CD4-positive, CD25-positive, alpha-beta regulatory T cell (primary cell): ENCODE measurements around the gene MCEMP1. TPM values are rescaled to one million over a fixed set of nuclear protein-coding genes. Genes with fewer than 3 reads are reported as not detected.
"Not testable (repeated sequence)": the region's sequence is repeated elsewhere in the genome, so short reads cannot be mapped to it uniquely, and the experiment has no call there.

Experiments used
- ATAC-seq, 2 donors: fragments of 150-1000 bp; cut with Tn5 transposase; one replicate each; pipeline ENCODE4 v1.10.0; 2021; ENCODE audit warnings: low read depth in 2 of 2, moderate number of reproducible peaks in 2 of 2, moderate library complexity in 1 of 2
- DNase-seq, 3 donors: peaks; one replicate each; pipeline versions ENCODE4 v3.0.0 to v3.0.0-alpha.2; 2012 to 2022; ENCODE audit warnings: mixed read lengths in 1 of 3
- H3K27ac ChIP-seq: one replicate; pipeline ENCODE4 v1.7.0; 2013; ENCODE audit warnings: mild to moderate bottlenecking, low read length; ENCODE audit not compliant: insufficient read depth, poor library complexity, severe bottlenecking
- H3K27me3 ChIP-seq: one replicate; pipeline ENCODE4 v1.7.0; 2013; ENCODE audit warnings: low read length; ENCODE audit not compliant: control insufficient read depth, insufficient read depth
- H3K36me3 ChIP-seq: one replicate; pipeline ENCODE4 v1.7.0; 2013; ENCODE audit warnings: mild to moderate bottlenecking, low read length, moderate library complexity; ENCODE audit not compliant: control insufficient read depth, insufficient read depth
- H3K4me1 ChIP-seq: 2 replicates; pipeline ENCODE4 v1.7.0; 2013; ENCODE audit warnings: mild to moderate bottlenecking, low read length; ENCODE audit not compliant: insufficient read depth, control insufficient read depth, poor library complexity, severe bottlenecking
- H3K4me3 ChIP-seq: one replicate; pipeline ENCODE4 v1.7.0; 2013; ENCODE audit warnings: low read depth, mild to moderate bottlenecking, low read length, moderate library complexity
- H3K9me3 ChIP-seq, 2 experiments: 1 replicate in 1 of 2; 2 replicates in 1 of 2; pipeline ENCODE4 v1.7.0; 2013; ENCODE audit warnings: low read length in 2 of 2, mild to moderate bottlenecking in 1 of 2, moderate library complexity in 1 of 2; ENCODE audit not compliant: control insufficient read depth in 2 of 2
- H3K27ac Mint-ChIP-seq, 3 donors: one replicate each; pipeline ENCODE4 v1.8.0; 2020 to 2022; ENCODE audit warnings: mild to moderate bottlenecking in 3 of 3, mixed read lengths in 3 of 3, moderate library complexity in 2 of 3
- H3K27me3 Mint-ChIP-seq: one replicate; pipeline ENCODE4 v1.8.0; 2022; ENCODE audit warnings: mild to moderate bottlenecking, mixed read lengths
- H3K36me3 Mint-ChIP-seq: one replicate; pipeline ENCODE4 v1.8.0; 2020; ENCODE audit warnings: mixed read lengths
- H3K4me1 Mint-ChIP-seq, 4 donors: one replicate each; pipeline ENCODE4 v1.8.0; 2020 to 2022; ENCODE audit warnings: mixed read lengths in 4 of 4, mild to moderate bottlenecking in 1 of 4
- H3K4me3 Mint-ChIP-seq, 4 donors: one replicate each; pipeline ENCODE4 v1.8.0; 2020 to 2022; ENCODE audit warnings: mild to moderate bottlenecking in 4 of 4, mixed read lengths in 4 of 4, moderate library complexity in 3 of 4
- H3K9me3 Mint-ChIP-seq, 7 donors: one replicate each; pipeline ENCODE4 v1.8.0; 2020 to 2022; ENCODE audit warnings: mixed read lengths in 7 of 7, mild to moderate bottlenecking in 3 of 7, moderate library complexity in 2 of 7
- polyA plus RNA-seq, 4 donors: library from polyadenylated mRNA; unstranded; fragments of 300-500 nt; fragmentation: Illumina TruSeq; gene quantifications; one replicate each; pipeline ENCODE4 v1.2.3, GENCODE V29; 2021
- total RNA-seq: library from RNA; stranded (reverse); gene quantifications from one replicate; pipeline ENCODE4 v1.2.3, GENCODE V29; 2022

MCEMP1 gene
- total and polyA plus RNA-seq, 5 donors from 2014 or later: 0.59 TPM; not detected in 4

DNA sequence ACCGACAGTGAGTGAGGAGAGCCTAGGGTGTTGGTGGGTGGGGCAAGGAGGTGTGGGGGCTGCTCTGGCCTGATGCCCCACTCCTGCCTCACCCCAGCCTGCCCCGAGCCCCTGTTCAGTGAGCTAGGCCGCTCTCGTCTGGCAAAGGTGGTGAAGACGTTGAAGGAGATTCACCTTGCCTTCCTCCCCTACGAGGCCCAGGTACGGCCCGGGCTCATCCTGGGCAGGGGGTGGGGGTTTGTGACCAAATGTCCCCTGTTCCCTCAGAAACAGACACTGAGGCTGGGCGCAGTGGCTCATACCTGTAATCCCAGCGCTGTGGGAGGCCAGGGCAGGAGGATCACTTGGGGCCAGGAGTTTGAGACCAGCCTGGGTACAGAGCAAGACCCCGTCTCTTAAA, 36.1 kb upstream of the MCEMP1 start:
- Mint-ChIP-seq H3K9me3 (no peaks in the 10 kb centered on the region), H3K4me1 (peaks cover 0 to 44% (median 14%) of the 10 kb centered on the region in 4 donors), H3K4me3 (no peak overlapping the region), H3K27ac (no peak overlapping the region), H3K27me3 (no peaks in the 10 kb centered on the region), H3K36me3 (peaks cover 14% of the 10 kb centered on the region)
- Histone ChIP-seq H3K27ac (no peak overlapping the region), H3K27me3 (no peaks in the 10 kb centered on the region), H3K4me1 (peaks cover 31% of the 10 kb centered on the region), H3K36me3 (peaks cover 15% of the 10 kb centered on the region), H3K4me3 (no peak overlapping the region), H3K9me3 (no peaks in the 10 kb centered on the region)
- no peak for DNase-seq
- ATAC-seq: no peak

GRCh38 chr19:7641290-7642276, 35.3 kb upstream of the MCEMP1 start:
- H3K36me3 ChIP-seq: peaks cover 16% of the 10 kb centered on the region
- no peaks in the 10 kb centered on the region for H3K9me3 Mint-ChIP-seq
- peak overlapping the region in 1 of 4 donors; percentile 47 for H3K4me3 Mint-ChIP-seq
- DNase-seq (no peak), ATAC-seq (no peak)
- H3K4me1 ChIP-seq: peaks cover 24% of the 10 kb centered on the region
- H3K4me3 ChIP-seq: no peak overlapping the region
- H3K9me3 ChIP-seq: no peaks in the 10 kb centered on the region
- H3K27ac Mint-ChIP-seq: no peak overlapping the region
- peaks cover 16% of the 10 kb centered on the region for H3K36me3 Mint-ChIP-seq
- peaks cover 0 to 36% (median 13%) of the 10 kb centered on the region in 4 donors for H3K4me1 Mint-ChIP-seq
- H3K27me3 ChIP-seq: no peaks in the 10 kb centered on the region
- no peak overlapping the region for H3K27ac ChIP-seq
- no peaks in the 10 kb centered on the region for H3K27me3 Mint-ChIP-seq

- H3K27ac Mint-ChIP-seq: no peak overlapping the region
- peaks cover 16% of the 10 kb centered on the region for H3K36me3 Mint-ChIP-seq
- H3K27ac ChIP-seq: no peak overlapping the region
- H3K4me3 Mint-ChIP-seq: no peak overlapping the region
- no peak overlapping the region for H3K4me3 ChIP-seq
- no peaks in the 10 kb centered on the region for H3K27me3 ChIP-seq
- H3K9me3 ChIP-seq: no peaks in the 10 kb centered on the region
- no peaks in the 10 kb centered on the region for H3K27me3 Mint-ChIP-seq
- no peak for DNase-seq
- no peaks in the 10 kb centered on the region for H3K9me3 Mint-ChIP-seq
- H3K4me1 ChIP-seq: peaks cover 18% of the 10 kb centered on the region
- ATAC-seq: no peak
- peaks cover 16% of the 10 kb centered on the region for H3K36me3 ChIP-seq
- peaks cover 0 to 29% (median 11%) of the 10 kb centered on the region in 4 donors for H3K4me1 Mint-ChIP-seq
These were observed 34.4 kb upstream of the MCEMP1 start for GRCh38 chr19:7642295-7643030.

GRCh38 chr19:7643031-7643415, 33.9 kb upstream of the MCEMP1 start:
- H3K4me1 Mint-ChIP-seq: peaks cover 0 to 24% (median 11%) of the 10 kb centered on the region in 4 donors
- peaks cover 16% of the 10 kb centered on the region for H3K36me3 ChIP-seq
- DNase-seq (no peak), ATAC-seq (no peak)
- no peaks in the 10 kb centered on the region for H3K9me3 ChIP-seq
- H3K4me3 Mint-ChIP-seq: no peak overlapping the region
- H3K9me3 Mint-ChIP-seq: no peaks in the 10 kb centered on the region
- no peak overlapping the region for H3K4me3 ChIP-seq
- H3K4me1 ChIP-seq: peaks cover 12% of the 10 kb centered on the region
- H3K27ac ChIP-seq: no peak overlapping the region
- peaks cover 19% of the 10 kb centered on the region for H3K36me3 Mint-ChIP-seq
- no peaks in the 10 kb centered on the region for H3K27me3 Mint-ChIP-seq
- H3K27ac Mint-ChIP-seq: no peak overlapping the region
- H3K27me3 ChIP-seq: no peaks in the 10 kb centered on the region

DNA sequence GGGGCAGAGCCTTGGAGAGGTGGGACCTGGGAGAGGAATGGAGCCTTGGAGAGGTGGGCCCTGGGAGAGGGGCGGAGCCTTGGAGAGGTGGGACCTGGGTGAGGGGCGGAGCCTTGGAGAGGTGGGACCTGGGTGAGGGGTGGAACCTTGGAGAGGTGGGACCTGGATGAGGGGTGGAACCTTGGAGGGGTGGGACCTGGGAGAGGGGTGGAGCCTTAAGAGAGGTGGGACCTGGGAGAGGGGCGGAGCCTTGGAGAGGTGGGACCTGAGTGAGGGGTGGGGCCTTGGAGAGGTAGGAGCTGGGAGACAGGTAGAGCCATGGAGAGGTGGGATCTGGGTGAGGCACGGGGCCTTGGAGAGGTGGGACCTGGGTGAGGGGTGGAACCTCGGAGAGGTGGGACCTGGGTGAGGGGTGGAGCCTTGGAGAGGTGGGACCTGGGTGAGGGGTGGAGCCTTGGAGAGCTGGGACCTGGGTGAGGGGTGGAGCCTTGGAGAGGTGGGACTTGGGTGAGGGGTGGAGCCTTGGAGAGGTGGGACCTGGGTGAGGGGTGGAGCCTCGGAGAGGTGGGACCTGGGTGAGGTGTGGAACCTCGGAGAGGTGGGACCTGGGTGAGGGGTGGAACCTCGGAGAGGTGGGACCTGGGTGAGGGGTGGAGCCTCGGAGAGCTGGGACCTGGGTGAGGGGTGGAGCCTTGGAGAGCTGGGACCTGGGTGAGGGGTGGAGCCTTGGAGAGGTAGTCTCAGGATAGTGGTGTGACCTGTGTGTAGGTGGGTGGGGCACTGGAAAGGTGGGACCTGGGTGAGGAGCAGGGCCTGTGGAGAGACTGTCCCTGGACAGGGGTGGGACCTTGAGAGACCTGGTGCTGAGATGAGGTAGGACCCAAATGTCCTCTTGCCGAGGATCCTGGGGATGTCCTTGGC, 33.0 kb upstream of the MCEMP1 start:
- peak in 1 of 3 donors; percentile 22 for DNase-seq
- H3K27me3 ChIP-seq, H3K4me3 ChIP-seq, H3K27ac ChIP-seq, H3K4me3 Mint-ChIP-seq, H3K9me3 ChIP-seq, H3K4me1 ChIP-seq, H3K27ac Mint-ChIP-seq, H3K9me3 Mint-ChIP-seq, H3K27me3 Mint-ChIP-seq, ATAC-seq: not testable (repeated sequence)
- peaks cover 19% of the 10 kb centered on the region for H3K36me3 Mint-ChIP-seq
- H3K4me1 Mint-ChIP-seq: peaks cover 0 to 17% (median 9%) of the 10 kb centered on the region in 4 donors
- peaks cover 16% of the 10 kb centered on the region for H3K36me3 ChIP-seq

- no peak overlapping the region for H3K4me3 ChIP-seq
- Mint-ChIP-seq H3K9me3 (no peaks in the 10 kb centered on the region), H3K27me3 (no peaks in the 10 kb centered on the region), H3K4me3 (no peak overlapping the region), H3K4me1 (peaks cover 0 to 13% (median 4%) of the 10 kb centered on the region in 4 donors), H3K36me3 (peaks cover 18% of the 10 kb centered on the region), H3K27ac (no peak overlapping the region)
- H3K36me3 ChIP-seq: peaks cover 12% of the 10 kb centered on the region
- H3K27ac ChIP-seq: no peak overlapping the region
- no peak for DNase-seq
- no peaks in the 10 kb centered on the region for H3K4me1 ChIP-seq
- H3K9me3 ChIP-seq: no peaks in the 10 kb centered on the region
- H3K27me3 ChIP-seq: no peaks in the 10 kb centered on the region
- no peak for ATAC-seq
These were observed 32.4 kb upstream of the MCEMP1 start for GRCh38 chr19:7644550-7644877.

GRCh38 chr19:7645163-7645562, 31.7 kb upstream of the MCEMP1 start:
- Mint-ChIP-seq H3K36me3 (peaks cover 12% of the 10 kb centered on the region), H3K9me3 (no peaks in the 10 kb centered on the region), H3K4me3 (no peak overlapping the region), H3K27me3 (no peaks in the 10 kb centered on the region), H3K4me1 (peaks cover 0 to 7% (median 1%) of the 10 kb centered on the region in 4 donors), H3K27ac (no peak overlapping the region)
- H3K36me3 ChIP-seq: peaks cover 6% of the 10 kb centered on the region
- no peaks in the 10 kb centered on the region for H3K9me3 ChIP-seq
- no peaks in the 10 kb centered on the region for H3K27me3 ChIP-seq
- no peak for ATAC-seq
- H3K27ac ChIP-seq: no peak overlapping the region
- DNase-seq: no peak
- H3K4me1 ChIP-seq: no peaks in the 10 kb centered on the region
- no peak overlapping the region for H3K4me3 ChIP-seq
